Left renal pelvis (tissue), 4 donors: ENCODE results near the gene ZNF777. TPM values are rescaled to one million over a fixed set of nuclear protein-coding genes. Genes with fewer than 3 reads are reported as not detected.
"Not testable (repeated sequence)": the region's sequence is repeated elsewhere in the genome, so short reads cannot be mapped to it uniquely, and the experiment has no call there.

ENCODE experiments used
- DNase-seq, 4 donors: peaks; one replicate each; pipeline ENCODE4 v3.0.0-alpha.2; 2013; ENCODE audit warnings: low read depth in 4 of 4, low spot score in 3 of 4
- polyA plus RNA-seq, 4 donors: library from polyadenylated mRNA; unstranded; fragments of 120-200 nt; gene quantifications; one replicate each; pipeline ENCODE4 v1.2.1, GENCODE V29; 2013; ENCODE audit not compliant: insufficient read length in 4 of 4

The ZNF777 gene
- polyA plus RNA-seq, 4 donors = 13.6 to 16.3 (median 14.1) TPM

DNA sequence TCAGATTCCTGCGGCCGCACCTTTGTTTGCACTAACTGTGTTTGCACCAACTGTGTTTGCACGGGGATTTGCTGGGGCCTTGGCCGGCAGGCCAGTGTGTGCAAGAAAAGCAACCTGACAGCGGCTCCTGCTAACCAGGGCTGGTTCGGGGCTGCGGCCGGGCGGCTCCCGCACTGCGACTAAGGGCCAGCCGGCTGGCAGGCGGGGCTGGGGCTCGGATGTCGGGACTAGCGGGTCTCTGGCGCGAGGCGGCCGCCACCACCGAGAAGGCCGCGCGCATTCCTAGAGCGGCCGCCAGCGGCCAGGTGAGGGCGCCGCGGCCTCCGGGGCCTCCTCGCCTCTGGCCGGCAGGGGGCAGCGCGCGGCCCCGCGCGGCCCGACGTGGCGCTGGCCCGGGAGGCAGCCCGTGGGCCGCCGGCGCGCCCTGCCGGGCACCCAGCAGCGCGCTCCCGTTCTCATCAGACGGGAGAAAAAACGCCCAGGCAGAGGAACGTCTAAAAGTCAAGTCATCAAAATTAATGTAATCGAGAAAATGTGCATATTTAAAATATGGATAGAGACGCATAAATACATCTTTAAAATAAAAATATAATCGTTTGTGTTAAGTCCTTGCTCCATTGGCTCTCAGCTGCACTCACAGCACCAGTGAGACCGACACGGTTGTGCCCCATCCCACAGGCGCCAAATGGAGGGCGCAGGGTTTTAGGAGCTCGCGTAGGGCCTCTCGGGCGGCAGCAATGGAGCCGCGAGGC is 38.5 kb downstream of the ZNF777 start:
- DNase-seq = peak in 1 of 4 donors; percentile 63

- DNase-seq = no peak
These were observed 40.9 kb downstream of the ZNF777 start for GRCh38 chr7:149420006-149420405.

- no peak for DNase-seq
These were observed 45.3 kb downstream of the ZNF777 start for GRCh38 chr7:149415391-149416071.

DNA sequence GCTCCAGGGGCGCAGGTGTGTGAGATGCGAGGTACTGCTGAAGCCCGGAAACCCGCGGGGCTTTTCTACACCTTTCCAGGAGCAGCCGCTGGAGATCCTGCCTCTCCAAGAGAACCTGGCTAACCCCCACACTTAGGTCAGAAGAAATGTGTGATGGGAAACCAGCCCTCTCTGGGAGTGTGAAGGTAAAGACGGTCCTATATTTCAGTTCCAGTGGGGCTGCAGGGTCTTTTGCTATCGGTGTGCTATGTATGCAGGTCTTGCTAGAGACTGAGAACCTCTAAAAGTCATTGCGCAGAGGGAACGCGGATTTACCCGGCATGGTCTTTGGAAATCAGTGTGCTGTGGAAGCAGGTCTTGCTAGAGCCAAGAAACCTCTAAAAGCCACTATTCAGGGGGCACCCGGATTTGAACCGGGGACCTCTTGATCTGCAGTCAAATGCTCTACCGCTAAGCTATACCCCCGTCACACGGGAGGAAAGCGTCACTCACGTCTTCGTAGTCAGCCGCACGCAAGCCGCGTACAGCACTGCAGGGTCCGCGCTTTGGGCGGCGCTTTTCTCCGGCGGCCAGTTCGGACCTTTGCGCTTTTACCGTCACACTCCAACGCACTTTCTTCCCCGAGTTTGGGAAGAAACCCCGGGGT is 46.0 kb downstream of the ZNF777 start:
- DNase-seq = peak in 1 of 4 donors; percentile 42

DNA sequence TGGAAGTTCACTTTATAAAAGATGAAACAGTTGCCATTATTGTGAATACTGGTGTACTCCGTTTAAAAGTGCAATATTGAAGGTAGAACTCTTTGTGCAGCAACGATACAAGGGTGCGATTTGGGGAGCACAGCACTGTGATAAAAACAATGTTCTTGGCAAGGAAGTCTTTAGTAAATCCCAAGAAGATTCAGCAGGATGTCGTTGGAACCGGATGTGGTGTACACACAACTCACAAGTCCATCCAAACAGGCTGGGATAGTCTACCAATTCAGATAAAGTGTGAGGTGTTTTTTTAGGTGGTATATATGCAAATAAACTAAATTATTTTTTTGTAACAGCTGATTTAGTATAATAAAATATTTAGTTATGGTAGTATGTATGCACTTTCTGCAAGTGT is 46.7 kb downstream of the ZNF777 start:
- no peak for DNase-seq

- not testable (repeated sequence) for DNase-seq
These were observed 47.8 kb downstream of the ZNF777 start for GRCh38 chr7:149413083-149413482.

GRCh38 chr7:149409895-149410294 is 51.0 kb downstream of the ZNF777 start:
- no peak for DNase-seq

DNA sequence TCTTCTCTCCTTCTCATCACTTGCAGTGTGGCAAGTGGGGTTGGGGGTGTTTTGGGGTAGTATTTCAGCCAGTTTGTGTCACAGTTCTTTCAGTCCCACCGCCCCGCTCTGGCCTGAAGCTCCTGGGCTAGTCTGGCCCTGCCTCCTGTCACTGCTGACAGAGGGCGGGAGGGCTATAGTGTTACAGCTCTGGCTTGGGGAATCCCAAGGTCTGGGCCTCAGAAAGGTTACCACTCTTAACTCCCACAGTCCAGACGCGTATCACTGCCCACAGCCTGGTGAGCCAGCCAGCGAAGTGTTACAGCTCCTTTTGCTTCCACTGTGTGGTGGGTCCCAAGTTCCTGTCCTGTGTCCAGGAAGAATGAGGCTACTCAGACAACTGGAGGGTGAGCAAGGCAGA is 56.0 kb downstream of the ZNF777 start:
- DNase-seq = no peak

GRCh38 chr7:149404396-149404795 is 56.5 kb downstream of the ZNF777 start:
- no peak for DNase-seq

GRCh38 chr7:149398195-149398820 is 62.6 kb downstream of the ZNF777 start:
- no peak for DNase-seq

DNA sequence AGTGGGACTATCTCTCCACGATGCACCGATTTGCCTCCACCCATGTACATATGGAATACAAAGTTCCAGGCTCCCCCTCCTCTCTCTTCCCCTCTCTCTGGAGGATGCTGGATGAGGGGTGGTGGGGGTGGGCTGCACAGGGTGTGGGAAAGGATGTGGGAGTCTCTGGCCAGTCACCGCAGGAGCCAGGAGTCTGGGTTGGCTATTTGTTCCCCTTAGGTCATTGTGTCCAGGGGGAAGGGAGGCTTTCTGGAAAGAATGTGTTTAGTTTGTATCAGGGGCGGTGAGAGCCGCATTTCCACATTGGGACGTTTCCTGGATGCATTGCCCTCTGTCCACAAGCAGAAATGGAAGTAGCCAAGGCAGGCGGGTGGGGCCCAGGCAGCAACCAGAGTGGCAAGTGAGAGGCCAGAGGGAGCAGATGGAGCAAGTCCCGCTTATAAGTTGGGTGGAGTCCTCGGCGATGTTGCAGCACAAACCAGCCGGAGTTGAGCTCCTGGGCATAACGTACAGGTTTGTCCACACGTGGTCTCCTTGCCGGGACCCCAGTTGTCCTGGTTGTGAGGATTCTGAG is 63.3 kb downstream of the ZNF777 start:
- no peak for DNase-seq

- DNase-seq = not testable (repeated sequence)
These were observed 72.1 kb downstream of the ZNF777 start for GRCh38 chr7:149388550-149389335.

DNA sequence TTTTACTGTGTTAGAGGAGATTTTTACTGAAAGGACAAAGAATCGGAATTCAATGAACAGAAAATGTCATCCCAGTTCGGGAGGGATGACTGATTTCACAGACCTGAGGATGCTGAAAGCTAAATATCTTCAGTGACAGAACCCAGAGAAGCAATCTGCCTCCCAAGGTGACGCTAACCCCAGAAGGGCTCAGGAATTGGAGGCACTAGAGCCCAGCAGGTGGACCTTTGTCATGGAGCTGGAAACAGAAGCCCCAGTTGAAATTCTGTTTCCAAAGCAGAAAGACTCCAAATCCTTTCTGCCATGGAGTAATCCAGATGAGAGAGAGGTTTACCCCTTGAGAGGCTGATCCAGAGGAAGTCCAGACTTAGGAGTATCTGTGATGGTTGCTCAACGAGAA is 74.3 kb downstream of the ZNF777 start:
- not testable (repeated sequence) for DNase-seq

DNA sequence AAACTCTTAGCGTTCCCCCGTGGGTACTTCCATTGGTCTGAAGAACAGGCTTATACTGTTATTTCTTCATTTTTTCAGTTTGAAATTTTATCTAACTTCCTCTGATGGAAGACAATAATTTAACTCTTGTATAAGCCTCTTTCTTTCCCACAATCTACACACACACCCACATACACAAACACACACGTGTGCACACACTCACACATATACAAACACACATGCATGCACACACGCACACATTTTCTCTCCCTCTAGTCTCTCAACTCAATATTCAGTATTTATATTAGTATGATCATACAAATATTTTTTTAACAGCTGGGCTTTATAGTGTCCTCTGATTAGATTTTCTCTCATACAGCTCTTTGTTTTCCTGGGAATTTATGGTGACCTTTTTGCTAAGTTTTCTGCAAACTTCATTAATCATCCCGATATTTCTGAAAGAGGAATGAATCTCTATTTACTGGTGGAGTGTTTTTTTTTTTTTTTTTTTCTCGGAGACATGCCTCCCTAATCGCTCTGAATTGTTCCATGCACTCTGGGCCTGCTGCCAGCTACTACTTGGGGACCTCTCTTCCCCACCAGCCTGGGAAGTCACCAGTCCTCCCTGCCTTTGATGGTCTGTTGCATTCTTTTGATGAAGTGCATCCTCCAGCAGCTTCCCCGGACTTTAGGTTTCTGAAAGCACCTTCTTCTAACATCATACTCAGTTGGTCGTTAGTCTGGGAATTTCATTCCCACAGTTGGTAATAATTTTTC is 75.5 kb downstream of the ZNF777 start:
- no peak for DNase-seq

Other genes starting within 250 kb of the ZNF777 start
- 10 to 100 TPM; 15.5 to 21.2 (median 18.0) TPM for gene ZNF212, start 221.4 kb downstream of the ZNF777 start, polyA plus RNA-seq
- gene ZNF783, start 198.9 kb downstream of the ZNF777 start, polyA plus RNA-seq = 10 to 100 TPM; 11.3 to 18.5 (median 14.4) TPM
- gene ZNF746, start 36.7 kb upstream of the ZNF777 start, polyA plus RNA-seq = 10 to 100 TPM; 11.8 to 17.4 (median 14.3) TPM